H9 (cell line): ENCODE data around the gene MYRIP. TPM values are rescaled to one million over a fixed set of nuclear protein-coding genes. Genes with fewer than 3 reads are reported as not detected.
"Not testable (repeated sequence)": the region's sequence is repeated elsewhere in the genome, so short reads cannot be mapped to it uniquely, and the experiment has no call there.

Experiments used
- DNase-seq: peaks from one replicate; pipeline ENCODE4 v3.0.0-alpha.2; 2017
- H2AFZ ChIP-seq: one replicate; pipeline ENCODE4 v1.6.1; 2013; ENCODE audit warnings: mild to moderate bottlenecking, low read length, control low read depth, moderate library complexity
- H2AK5ac ChIP-seq: 2 replicates; pipeline ENCODE4 v1.6.1; 2013; ENCODE audit warnings: low read length, control low read depth, mixed read lengths; ENCODE audit not compliant: insufficient read length
- H2BK120ac ChIP-seq: one replicate; pipeline ENCODE4 v1.6.1; 2013; ENCODE audit warnings: low read depth, mild to moderate bottlenecking, low read length, control low read depth, inconsistent platforms; ENCODE audit not compliant: poor library complexity, severe bottlenecking
- H2BK12ac ChIP-seq: 2 replicates; pipeline ENCODE4 v1.6.1; 2013; ENCODE audit warnings: low read length, control low read depth, mixed read lengths, low read depth; ENCODE audit not compliant: insufficient read length
- H2BK15ac ChIP-seq: 2 replicates; pipeline ENCODE4 v1.6.1; 2013; ENCODE audit warnings: low read depth, low read length, control low read depth
- H2BK20ac ChIP-seq: one replicate; pipeline ENCODE4 v1.6.1; 2013; ENCODE audit warnings: low read depth, mild to moderate bottlenecking, low read length, control low read depth, inconsistent platforms; ENCODE audit not compliant: poor library complexity, severe bottlenecking
- H2BK5ac ChIP-seq: 2 replicates; pipeline ENCODE4 v1.6.1; 2013; ENCODE audit warnings: low read length, control low read depth, mixed read lengths; ENCODE audit not compliant: insufficient read length
- H3K14ac ChIP-seq: 2 replicates; pipeline ENCODE4 v1.6.1; 2013; ENCODE audit warnings: low read length, control low read depth; ENCODE audit not compliant: insufficient read depth
- H3K18ac ChIP-seq: 2 replicates; pipeline ENCODE4 v1.6.1; 2013; ENCODE audit warnings: low read depth, mild to moderate bottlenecking, mixed read lengths, low read length, control low read depth; ENCODE audit not compliant: insufficient read length
- H3K23ac ChIP-seq: 2 replicates; pipeline ENCODE4 v1.6.1; 2013; ENCODE audit warnings: low read length, control low read depth, mixed read lengths, low read depth; ENCODE audit not compliant: insufficient read length
- H3K23me2 ChIP-seq: 2 replicates; pipeline ENCODE4 v1.6.1; 2013; ENCODE audit warnings: low read depth, mild to moderate bottlenecking, mixed read lengths, low read length, control low read depth; ENCODE audit not compliant: insufficient read length, poor library complexity, severe bottlenecking
- H3K27ac ChIP-seq: 2 replicates; pipeline ENCODE4 v1.5.1; 2013; ENCODE audit warnings: low read length, control low read depth, mixed read lengths, low read depth; ENCODE audit not compliant: insufficient read length
- H3K27me3 ChIP-seq: 2 replicates; pipeline ENCODE4 v1.6.1; 2013; ENCODE audit warnings: low read length, control low read depth, inconsistent platforms; ENCODE audit not compliant: insufficient read depth
- H3K4ac ChIP-seq: 2 replicates; pipeline ENCODE4 v1.6.1; 2013; ENCODE audit warnings: low read depth, mild to moderate bottlenecking, control low read depth, inconsistent platforms, low read length, moderate library complexity
- H3K4me1 ChIP-seq: 2 replicates; pipeline ENCODE4 v1.6.1; 2013; ENCODE audit warnings: low read length, control low read depth, inconsistent platforms; ENCODE audit not compliant: insufficient read depth
- H3K4me2 ChIP-seq: 2 replicates; pipeline ENCODE4 v1.6.1; 2013; ENCODE audit warnings: low read length, control low read depth, mixed read lengths; ENCODE audit not compliant: insufficient read length, insufficient read depth
- H3K56ac ChIP-seq: 2 replicates; pipeline ENCODE4 v1.6.1; 2013; ENCODE audit warnings: low read depth, mild to moderate bottlenecking, mixed read lengths, low read length, control low read depth; ENCODE audit not compliant: insufficient read length
- H3K79me1 ChIP-seq: 2 replicates; pipeline ENCODE4 v1.6.1; 2013; ENCODE audit warnings: low read depth, mild to moderate bottlenecking, moderate library complexity, low read length, control low read depth, inconsistent platforms; ENCODE audit not compliant: insufficient read depth, poor library complexity, severe bottlenecking
- H3K79me2 ChIP-seq: 2 replicates; pipeline ENCODE4 v1.6.1; 2013; ENCODE audit warnings: low read length, control low read depth, inconsistent platforms; ENCODE audit not compliant: insufficient read depth
- H3K9ac ChIP-seq: 2 replicates; pipeline ENCODE4 v1.6.1; 2013; ENCODE audit warnings: low read length, control low read depth, mixed read lengths; ENCODE audit not compliant: insufficient read length; ENCODE audit errors: extremely low read depth
- H3K9me3 ChIP-seq: one replicate; pipeline ENCODE4 v1.6.1; 2013; ENCODE audit warnings: low read depth, low read length, inconsistent platforms; ENCODE audit not compliant: control insufficient read depth
- H3T11ph ChIP-seq: one replicate; pipeline ENCODE4 v1.6.1; 2013; ENCODE audit warnings: mild to moderate bottlenecking, low read length, control low read depth, inconsistent platforms
- H4K20me1 ChIP-seq: one replicate; pipeline ENCODE4 v1.6.1; 2013; ENCODE audit not compliant: control insufficient read depth, insufficient read length, insufficient read depth
- H4K5ac ChIP-seq: 2 replicates; pipeline ENCODE4 v1.6.1; 2013; ENCODE audit warnings: low read depth, mild to moderate bottlenecking, mixed read lengths, low read length, control low read depth; ENCODE audit not compliant: insufficient read length
- H4K8ac ChIP-seq: replicated peaks from 2 replicates; pipeline ENCODE4 v1.6.1; 2013; ENCODE audit warnings: low read length, control low read depth, mixed read lengths, low read depth; ENCODE audit not compliant: insufficient read length
- H4K91ac ChIP-seq: 2 replicates; pipeline ENCODE4 v1.6.1; 2013; ENCODE audit warnings: low read depth, mild to moderate bottlenecking, moderate library complexity, mixed read lengths, low read length, control low read depth; ENCODE audit not compliant: insufficient read length
- H3K27ac Mint-ChIP-seq, 3 experiments: 2 replicates in 2 of 3; 3 replicates in 1 of 3; pipeline ENCODE4 v1.8.0; 2020 to 2021; ENCODE audit warnings: mixed read lengths in 3 of 3, mild to moderate bottlenecking in 1 of 3, moderate library complexity in 1 of 3
- H3K27me3 Mint-ChIP-seq: 2 replicates; pipeline ENCODE4 v1.8.0; 2021; ENCODE audit warnings: low read depth, mild to moderate bottlenecking, moderate library complexity, mixed read lengths
- H3K36me3 Mint-ChIP-seq, 3 experiments: 2 replicates in 2 of 3; 3 replicates in 1 of 3; pipeline ENCODE4 v1.8.0; 2020 to 2021; ENCODE audit warnings: low read depth in 3 of 3, mixed read lengths in 3 of 3; ENCODE audit not compliant: insufficient read depth in 1 of 3
- H3K4me1 Mint-ChIP-seq, 2 experiments: 2 replicates each; pipeline ENCODE4 v1.8.0; 2020; ENCODE audit warnings: mixed read lengths in 2 of 2
- H3K4me3 Mint-ChIP-seq, 2 experiments: 2 replicates in 1 of 2; 3 replicates in 1 of 2; pipeline ENCODE4 v1.8.0; 2020 to 2021; ENCODE audit warnings: mild to moderate bottlenecking in 2 of 2, mixed read lengths in 2 of 2, moderate library complexity in 1 of 2
- H3K9me3 Mint-ChIP-seq, 2 experiments: 2 replicates in 1 of 2; 3 replicates in 1 of 2; pipeline ENCODE4 v1.8.0; 2020; ENCODE audit warnings: mild to moderate bottlenecking in 2 of 2, mixed read lengths in 2 of 2, moderate library complexity in 1 of 2
- WGBS: extraction: QIAGEN DNeasy Blood & Tissue Kit; methylation state at CpG from one replicate; pipeline ENCODE4 v1.1.7; 2013; ENCODE audit warnings: missing lambda C conversion rate, low lambda C conversion rate, mixed read lengths; ENCODE audit not compliant: insufficient read length; ENCODE audit errors: extremely low coverage; 5-methylcytosine and 5-hydroxymethylcytosine counted together
- total RNA-seq: library from RNA; stranded (reverse); gene quantifications from 2 replicates; pipeline ENCODE4 v1.2.1, GENCODE V29; 2021
- TF ChIP-seq, protein P1 (sequence below): fragments of 200-600 bp; sonication (generic); conservative IDR thresholded peaks from 3 replicates; pipeline ENCODE4 v1.8.0; 2021; ENCODE audit warnings: antibody characterized with exemption, mild to moderate bottlenecking

MYRIP gene
- total RNA-seq, 1 experiment from 2014 or later, result 1.8 TPM

GRCh38 chr3:40024526-40024925 is 215.1 kb downstream of the MYRIP start:
- no peak overlapping the region for H3K23ac ChIP-seq
- H3K56ac ChIP-seq, result no peak overlapping the region
- peaks cover 3% of the 10 kb centered on the region for H3K23me2 ChIP-seq

DNA sequence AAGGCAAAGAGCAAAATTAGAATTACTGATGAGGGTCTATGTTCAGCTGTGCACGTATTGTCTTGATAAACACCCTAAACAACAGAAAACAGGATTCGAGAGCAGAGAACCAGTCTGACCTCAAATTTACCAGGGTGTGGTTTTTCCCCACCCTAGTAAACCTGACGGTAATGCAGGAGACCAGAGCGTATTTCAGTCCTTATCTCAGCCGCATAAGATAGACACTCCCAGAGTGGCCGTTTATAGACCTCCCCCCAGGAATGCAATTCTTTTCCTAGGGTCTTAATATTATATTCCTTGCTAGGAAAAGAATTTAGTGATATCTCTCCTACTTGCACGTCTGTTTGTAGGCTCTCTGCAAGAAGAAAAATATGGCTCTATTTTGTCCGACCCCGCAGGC is 216.5 kb downstream of the MYRIP start:
- H3K9ac ChIP-seq, H2AFZ ChIP-seq, H2AK5ac ChIP-seq, H3K27me3 ChIP-seq, H3K56ac ChIP-seq, H3K23ac ChIP-seq, H2BK5ac ChIP-seq, H2BK120ac ChIP-seq, H3K27ac Mint-ChIP-seq, H3T11ph ChIP-seq, H3K79me2 ChIP-seq, DNase-seq, H4K91ac ChIP-seq, H3K79me1 ChIP-seq, H4K5ac ChIP-seq, H3K27me3 Mint-ChIP-seq, H2BK20ac ChIP-seq, H3K23me2 ChIP-seq, H2BK15ac ChIP-seq, H4K8ac ChIP-seq, H3K4me3 Mint-ChIP-seq, H2BK12ac ChIP-seq, H3K18ac ChIP-seq, H3K4me1 ChIP-seq, H4K20me1 ChIP-seq, H3K27ac ChIP-seq, H3K14ac ChIP-seq, H3K4me2 ChIP-seq, H3K4ac ChIP-seq: not testable (repeated sequence)
- peaks cover 38 to 41% of the 10 kb centered on the region in 2 experiments for H3K9me3 Mint-ChIP-seq
- peaks cover 19 to 30% (median 27%) of the 10 kb centered on the region in 3 experiments for H3K36me3 Mint-ChIP-seq
- peaks cover 17% of the 10 kb centered on the region for H3K9me3 ChIP-seq
- H3K4me1 Mint-ChIP-seq, result peaks cover 11 to 15% of the 10 kb centered on the region in 2 experiments
- no CpG with 5 or more reads among the region's 9 CpGs for WGBS

More at GRCh38 chr3:40024526-40024925, 215.1 kb downstream of the MYRIP start:
- no peak overlapping the region for H4K5ac ChIP-seq
- H3K27me3 ChIP-seq, result no peaks in the 10 kb centered on the region
- H3K4me1 ChIP-seq, result no peaks in the 10 kb centered on the region; the same call in 1 of the 2 replicates
- H3K9ac ChIP-seq, result no peak overlapping the region
- H3K9me3 ChIP-seq, result peaks cover 17% of the 10 kb centered on the region
- no peak overlapping the region for H2BK20ac ChIP-seq
- no peak overlapping the region for H2BK120ac ChIP-seq
- H3K9me3 Mint-ChIP-seq, result peaks cover 35 to 38% of the 10 kb centered on the region in 2 experiments
- H3K27ac Mint-ChIP-seq, result no peak overlapping the region
- no peak overlapping the region for H2AFZ ChIP-seq
- H4K8ac ChIP-seq, result no peak overlapping the region
- H3K36me3 Mint-ChIP-seq, result peaks cover 18 to 30% (median 27%) of the 10 kb centered on the region in 3 experiments
- H3K14ac ChIP-seq, result no peak overlapping the region
- DNase-seq, result no peak
- no CpG with 5 or more reads among the region's 2 CpGs for WGBS
- no peak overlapping the region for H3K18ac ChIP-seq
- no peak overlapping the region for H2BK5ac ChIP-seq
- no peak overlapping the region for H3K4me3 Mint-ChIP-seq
- no peak overlapping the region for H2BK12ac ChIP-seq
- H3K79me1 ChIP-seq, result no peaks in the 10 kb centered on the region
- no peak overlapping the region for H2BK15ac ChIP-seq
- no peaks in the 10 kb centered on the region for H3K79me2 ChIP-seq
- TF ChIP-seq, protein P1, sequence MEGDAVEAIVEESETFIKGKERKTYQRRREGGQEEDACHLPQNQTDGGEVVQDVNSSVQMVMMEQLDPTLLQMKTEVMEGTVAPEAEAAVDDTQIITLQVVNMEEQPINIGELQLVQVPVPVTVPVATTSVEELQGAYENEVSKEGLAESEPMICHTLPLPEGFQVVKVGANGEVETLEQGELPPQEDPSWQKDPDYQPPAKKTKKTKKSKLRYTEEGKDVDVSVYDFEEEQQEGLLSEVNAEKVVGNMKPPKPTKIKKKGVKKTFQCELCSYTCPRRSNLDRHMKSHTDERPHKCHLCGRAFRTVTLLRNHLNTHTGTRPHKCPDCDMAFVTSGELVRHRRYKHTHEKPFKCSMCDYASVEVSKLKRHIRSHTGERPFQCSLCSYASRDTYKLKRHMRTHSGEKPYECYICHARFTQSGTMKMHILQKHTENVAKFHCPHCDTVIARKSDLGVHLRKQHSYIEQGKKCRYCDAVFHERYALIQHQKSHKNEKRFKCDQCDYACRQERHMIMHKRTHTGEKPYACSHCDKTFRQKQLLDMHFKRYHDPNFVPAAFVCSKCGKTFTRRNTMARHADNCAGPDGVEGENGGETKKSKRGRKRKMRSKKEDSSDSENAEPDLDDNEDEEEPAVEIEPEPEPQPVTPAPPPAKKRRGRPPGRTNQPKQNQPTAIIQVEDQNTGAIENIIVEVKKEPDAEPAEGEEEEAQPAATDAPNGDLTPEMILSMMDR, result no peak
- H3T11ph ChIP-seq, result no peak overlapping the region
- no peak overlapping the region for H3K4ac ChIP-seq
- no peaks in the 10 kb centered on the region for H4K20me1 ChIP-seq
- H3K27me3 Mint-ChIP-seq, result peaks cover 5% of the 10 kb centered on the region
- no peak overlapping the region for H3K27ac ChIP-seq
- peaks cover 11 to 15% of the 10 kb centered on the region in 2 experiments for H3K4me1 Mint-ChIP-seq
- H3K4me2 ChIP-seq, result no peak overlapping the region
- H2AK5ac ChIP-seq, result no peak overlapping the region
- no peak overlapping the region for H4K91ac ChIP-seq
